A549 (cell line): ENCODE data around the gene HECTD4. TPM values are rescaled to one million over a fixed set of nuclear protein-coding genes. Genes with fewer than 3 reads are reported as not detected.
"Not testable (repeated sequence)": the region's sequence is repeated elsewhere in the genome, so short reads cannot be mapped to it uniquely, and the experiment has no call there.

ENCODE experiments used
- ATAC-seq, 2 experiments: fragments of 200-7000 bp in 1 of 2; fragments of >200 bp in 1 of 2; cut with Nextera tagmentation in 1 of 2; cut with Tn5 transposase in 1 of 2; 3 replicates each; pipeline versions ENCODE4 v1.8.0 to v1.9.1; 2018 to 2020; ENCODE audit warnings: mild to moderate bottlenecking in 1 of 2, moderate library complexity in 1 of 2
- CTCF ChIA-PET: fragments of 300-600 bp; sonication (Branson Sonifier 250); formaldehyde crosslinking; extraction: SDS; loops from one replicate; lab custom pipeline; 2021; ENCODE audit warnings: antibody characterized with exemption, inconsistent platforms; lab: Yijun Ruan, JAX
- POLR2A ChIA-PET: fragments of 350-600 bp; formaldehyde crosslinking; extraction: SDS; loops from one replicate; lab custom pipeline; 2021; ENCODE audit warnings: antibody characterized with exemption, inconsistent platforms; lab: Yijun Ruan, JAX
- DNase-seq, 2 experiments: peaks; one replicate each; pipeline versions ENCODE4 v3.0.0 to v3.0.0-alpha.2; 2011 to 2016; ENCODE audit warnings: low read depth in 1 of 2, low spot score in 1 of 2
- FAIRE-seq: peaks from 2 replicates; lab custom pipeline; 2011; peaks lifted over from hg19 to GRCh38; lab: Jason Lieb, UNC
- H3K27ac ChIP-seq, 2 experiments: fragments of >200 bp; sonication (Bioruptor Twin); formaldehyde crosslinking; 3 replicates each; pipeline ENCODE4 v1.5.1; 2016 to 2017
- H3K4me1 ChIP-seq: fragments of >200 bp; sonication (Bioruptor Twin); formaldehyde crosslinking; 3 replicates; pipeline ENCODE4 v1.6.1; 2016
- H3K4me2 ChIP-seq: fragments of >200 bp; sonication (Bioruptor Twin); formaldehyde crosslinking; 3 replicates; pipeline ENCODE4 v1.6.1; 2016
- H3K4me3 ChIP-seq: fragments of >200 bp; sonication (Bioruptor Twin); formaldehyde crosslinking; 3 replicates; pipeline ENCODE4 v1.5.1; 2016
- H3K9me3 ChIP-seq: fragments of >200 bp; sonication (Bioruptor Twin); formaldehyde crosslinking; 3 replicates; pipeline ENCODE4 v1.6.1; 2016
- E2F6 ChIP-seq: IDR thresholded peaks from 2 replicates; pipeline ENCODE4 v1.6.1; 2012; ENCODE audit warnings: low read depth, borderline replicate concordance
- HOXB5 ChIP-seq: fragments of 250-450 bp; sonication (Bioruptor Pico); IDR thresholded peaks from 2 replicates; pipeline ENCODE4 v1.5.0; 2020; ENCODE audit warnings: mild to moderate bottlenecking, moderate library complexity
- JUNB ChIP-seq: fragments of >200 bp; sonication (Bioruptor Twin); formaldehyde crosslinking; IDR thresholded peaks from 2 replicates; pipeline ENCODE4 v1.6.1; 2016
- MAFK ChIP-seq: fragments of 450-650 bp; IDR thresholded peaks from 2 replicates; pipeline ENCODE4 v1.6.1; 2014; ENCODE audit not compliant: partially characterized antibody
- MYC ChIP-seq: IDR thresholded peaks from 2 replicates; pipeline ENCODE4 v1.6.1; 2012; ENCODE audit warnings: mild to moderate bottlenecking, inconsistent platforms, low read length, improper control_type of control experiment, borderline replicate concordance
- NR3C1 ChIP-seq: fragments of >200 bp; sonication (Bioruptor Twin); formaldehyde crosslinking; IDR thresholded peaks from 3 replicates; pipeline ENCODE4 v1.6.1; 2017
- PHF8 ChIP-seq: fragments of 200-600 bp; sonication (generic); IDR thresholded peaks from 2 replicates; pipeline ENCODE4 v1.6.1; 2016; ENCODE audit warnings: low read depth, mild to moderate bottlenecking, antibody characterized with exemption, moderate library complexity, borderline replicate concordance
- TFCP2L1 ChIP-seq: fragments of 250-450 bp; sonication (Bioruptor Pico); IDR thresholded peaks from 2 replicates; pipeline ENCODE4 v1.5.0; 2021; ENCODE audit warnings: mild to moderate bottlenecking
- TP53 ChIP-seq: fragments of 250-450 bp; sonication (Bioruptor Pico); IDR thresholded peaks from 2 replicates; pipeline ENCODE4 v1.5.0; 2021; ENCODE audit warnings: mild to moderate bottlenecking, moderate library complexity
- ZC3H11A ChIP-seq: fragments of 450-650 bp; IDR thresholded peaks from 2 replicates; pipeline ENCODE4 v1.6.1; 2014; ENCODE audit warnings: antibody characterized with exemption, mild to moderate bottlenecking
- WGBS: methylation state at CpG from one replicate; pipeline ENCODE4 v1.1.6; 2017; ENCODE audit errors: missing lambda C conversion rate; 5-methylcytosine and 5-hydroxymethylcytosine counted together
- polyA plus RNA-seq, 4 experiments: library from polyadenylated mRNA; depleted of rRNA in 3 of 4; stranded (reverse); fragments of >200 nt; fragmentation: RNase III in 1 of 4; extraction: RNeasy Plus Mini Kit Qiagen cat#74134 plus additional on column Dnase treatment in 1 of 4; gene quantifications; 2 replicates in 3 of 4; 3 replicates in 1 of 4; pipeline ENCODE4 v1.2.3, GENCODE V29; 2011 to 2017
- TF ChIP-seq, protein P1 (sequence below): fragments of >200 bp; sonication (Bioruptor Twin); formaldehyde crosslinking; IDR thresholded peaks from 3 replicates; pipeline ENCODE4 v1.5.1; 2016
- TF ChIP-seq, protein P2 (sequence below): fragments of 200-600 bp; sonication (generic); IDR thresholded peaks from 2 replicates; pipeline ENCODE4 v1.6.1; 2016; ENCODE audit warnings: antibody characterized with exemption, mild to moderate bottlenecking, moderate library complexity
- TF ChIP-seq, protein P3 (sequence below): fragments of 250-450 bp; sonication (Bioruptor Pico); IDR thresholded peaks from 2 replicates; pipeline ENCODE4 v1.5.0; 2021; ENCODE audit warnings: mild to moderate bottlenecking, moderate library complexity, borderline replicate concordance
- TF ChIP-seq, protein P4 (sequence below): IDR thresholded peaks from 2 replicates; pipeline ENCODE4 v1.6.1; 2012
- TF ChIP-seq, protein P5 (sequence below): fragments of 150-350 bp; IDR thresholded peaks from 2 replicates; pipeline ENCODE4 v1.6.1; 2014; ENCODE audit warnings: low read depth, mild to moderate bottlenecking, low read length
- TF ChIP-seq, protein P6 (sequence below): fragments of >200 bp; sonication (Bioruptor Twin); formaldehyde crosslinking; IDR thresholded peaks from 3 replicates; pipeline ENCODE4 v1.6.1; 2016

The HECTD4 gene
- polyA plus RNA-seq, 2 of the 4 experiments (the other 2 are of a cell fraction) = 9.9 to 14.7 TPM

DNA sequence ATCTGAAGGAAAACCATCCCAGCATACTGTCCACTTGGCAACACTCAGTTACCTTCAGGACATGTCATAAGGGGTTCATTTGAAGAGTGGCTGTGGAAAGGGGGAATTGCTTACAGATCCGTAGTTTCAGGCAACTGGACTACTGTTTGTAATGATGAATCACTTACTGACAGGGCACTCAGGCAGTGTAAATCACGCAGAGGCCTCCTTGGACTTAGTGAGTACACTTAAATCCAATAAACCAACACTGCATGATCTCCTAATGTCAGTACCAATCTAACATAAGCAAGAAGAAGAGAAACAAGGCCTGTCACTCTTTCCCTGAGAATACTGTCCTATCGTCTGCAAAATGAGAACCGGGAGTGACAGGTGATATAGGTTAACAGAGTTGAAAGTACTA lies 152.1 kb downstream of the HECTD4 start:
- no peak for DNase-seq
- Histone ChIP-seq H3K9me3 (no peaks in the 10 kb centered on the region), H3K4me1 (no peaks in the 10 kb centered on the region), H3K4me2 (no peak overlapping the region), H3K27ac (no peak overlapping the region), H3K4me3 (no peak overlapping the region)
- POLR2A ChIA-PET = no interaction called here
- no peak for FAIRE-seq
- 78% methylated on average over 4 of the region's 4 CpGs for WGBS
- CTCF ChIA-PET = interaction anchor here (0.5 to 1.1 kb wide), 3 partner anchors 24 to 94 kb away, joined by 3 to 4 read pairs (median 4); no protein-coding TSS in a partner anchor
- no peak for ATAC-seq
- TF ChIP-seq HOXB5 (no peak), E2F6 (no peak), MAFK (no peak), TFCP2L1 (CRISPR knock-in tag) (no peak), JUNB (no peak), ZC3H11A (no peak), TP53 (CRISPR knock-in tag) (no peak), MYC (no peak), PHF8 (no peak)
- TF ChIP-seq, protein P1, sequence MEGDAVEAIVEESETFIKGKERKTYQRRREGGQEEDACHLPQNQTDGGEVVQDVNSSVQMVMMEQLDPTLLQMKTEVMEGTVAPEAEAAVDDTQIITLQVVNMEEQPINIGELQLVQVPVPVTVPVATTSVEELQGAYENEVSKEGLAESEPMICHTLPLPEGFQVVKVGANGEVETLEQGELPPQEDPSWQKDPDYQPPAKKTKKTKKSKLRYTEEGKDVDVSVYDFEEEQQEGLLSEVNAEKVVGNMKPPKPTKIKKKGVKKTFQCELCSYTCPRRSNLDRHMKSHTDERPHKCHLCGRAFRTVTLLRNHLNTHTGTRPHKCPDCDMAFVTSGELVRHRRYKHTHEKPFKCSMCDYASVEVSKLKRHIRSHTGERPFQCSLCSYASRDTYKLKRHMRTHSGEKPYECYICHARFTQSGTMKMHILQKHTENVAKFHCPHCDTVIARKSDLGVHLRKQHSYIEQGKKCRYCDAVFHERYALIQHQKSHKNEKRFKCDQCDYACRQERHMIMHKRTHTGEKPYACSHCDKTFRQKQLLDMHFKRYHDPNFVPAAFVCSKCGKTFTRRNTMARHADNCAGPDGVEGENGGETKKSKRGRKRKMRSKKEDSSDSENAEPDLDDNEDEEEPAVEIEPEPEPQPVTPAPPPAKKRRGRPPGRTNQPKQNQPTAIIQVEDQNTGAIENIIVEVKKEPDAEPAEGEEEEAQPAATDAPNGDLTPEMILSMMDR = no peak
- TF ChIP-seq, protein P2, sequence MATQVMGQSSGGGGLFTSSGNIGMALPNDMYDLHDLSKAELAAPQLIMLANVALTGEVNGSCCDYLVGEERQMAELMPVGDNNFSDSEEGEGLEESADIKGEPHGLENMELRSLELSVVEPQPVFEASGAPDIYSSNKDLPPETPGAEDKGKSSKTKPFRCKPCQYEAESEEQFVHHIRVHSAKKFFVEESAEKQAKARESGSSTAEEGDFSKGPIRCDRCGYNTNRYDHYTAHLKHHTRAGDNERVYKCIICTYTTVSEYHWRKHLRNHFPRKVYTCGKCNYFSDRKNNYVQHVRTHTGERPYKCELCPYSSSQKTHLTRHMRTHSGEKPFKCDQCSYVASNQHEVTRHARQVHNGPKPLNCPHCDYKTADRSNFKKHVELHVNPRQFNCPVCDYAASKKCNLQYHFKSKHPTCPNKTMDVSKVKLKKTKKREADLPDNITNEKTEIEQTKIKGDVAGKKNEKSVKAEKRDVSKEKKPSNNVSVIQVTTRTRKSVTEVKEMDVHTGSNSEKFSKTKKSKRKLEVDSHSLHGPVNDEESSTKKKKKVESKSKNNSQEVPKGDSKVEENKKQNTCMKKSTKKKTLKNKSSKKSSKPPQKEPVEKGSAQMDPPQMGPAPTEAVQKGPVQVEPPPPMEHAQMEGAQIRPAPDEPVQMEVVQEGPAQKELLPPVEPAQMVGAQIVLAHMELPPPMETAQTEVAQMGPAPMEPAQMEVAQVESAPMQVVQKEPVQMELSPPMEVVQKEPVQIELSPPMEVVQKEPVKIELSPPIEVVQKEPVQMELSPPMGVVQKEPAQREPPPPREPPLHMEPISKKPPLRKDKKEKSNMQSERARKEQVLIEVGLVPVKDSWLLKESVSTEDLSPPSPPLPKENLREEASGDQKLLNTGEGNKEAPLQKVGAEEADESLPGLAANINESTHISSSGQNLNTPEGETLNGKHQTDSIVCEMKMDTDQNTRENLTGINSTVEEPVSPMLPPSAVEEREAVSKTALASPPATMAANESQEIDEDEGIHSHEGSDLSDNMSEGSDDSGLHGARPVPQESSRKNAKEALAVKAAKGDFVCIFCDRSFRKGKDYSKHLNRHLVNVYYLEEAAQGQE = no peak
- TF ChIP-seq, protein P3, sequence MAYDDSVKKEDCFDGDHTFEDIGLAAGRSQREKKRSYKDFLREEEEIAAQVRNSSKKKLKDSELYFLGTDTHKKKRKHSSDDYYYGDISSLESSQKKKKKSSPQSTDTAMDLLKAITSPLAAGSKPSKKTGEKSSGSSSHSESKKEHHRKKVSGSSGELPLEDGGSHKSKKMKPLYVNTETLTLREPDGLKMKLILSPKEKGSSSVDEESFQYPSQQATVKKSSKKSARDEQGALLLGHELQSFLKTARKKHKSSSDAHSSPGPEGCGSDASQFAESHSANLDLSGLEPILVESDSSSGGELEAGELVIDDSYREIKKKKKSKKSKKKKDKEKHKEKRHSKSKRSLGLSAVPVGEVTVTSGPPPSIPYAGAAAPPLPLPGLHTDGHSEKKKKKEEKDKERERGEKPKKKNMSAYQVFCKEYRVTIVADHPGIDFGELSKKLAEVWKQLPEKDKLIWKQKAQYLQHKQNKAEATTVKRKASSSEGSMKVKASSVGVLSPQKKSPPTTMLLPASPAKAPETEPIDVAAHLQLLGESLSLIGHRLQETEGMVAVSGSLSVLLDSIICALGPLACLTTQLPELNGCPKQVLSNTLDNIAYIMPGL (CRISPR knock-in tag) = no peak
- TF ChIP-seq, protein P4, sequence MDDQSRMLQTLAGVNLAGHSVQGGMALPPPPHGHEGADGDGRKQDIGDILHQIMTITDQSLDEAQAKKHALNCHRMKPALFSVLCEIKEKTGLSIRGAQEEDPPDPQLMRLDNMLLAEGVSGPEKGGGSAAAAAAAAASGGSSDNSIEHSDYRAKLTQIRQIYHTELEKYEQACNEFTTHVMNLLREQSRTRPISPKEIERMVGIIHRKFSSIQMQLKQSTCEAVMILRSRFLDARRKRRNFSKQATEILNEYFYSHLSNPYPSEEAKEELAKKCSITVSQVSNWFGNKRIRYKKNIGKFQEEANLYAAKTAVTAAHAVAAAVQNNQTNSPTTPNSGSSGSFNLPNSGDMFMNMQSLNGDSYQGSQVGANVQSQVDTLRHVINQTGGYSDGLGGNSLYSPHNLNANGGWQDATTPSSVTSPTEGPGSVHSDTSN = no peak
- TF ChIP-seq, protein P5, sequence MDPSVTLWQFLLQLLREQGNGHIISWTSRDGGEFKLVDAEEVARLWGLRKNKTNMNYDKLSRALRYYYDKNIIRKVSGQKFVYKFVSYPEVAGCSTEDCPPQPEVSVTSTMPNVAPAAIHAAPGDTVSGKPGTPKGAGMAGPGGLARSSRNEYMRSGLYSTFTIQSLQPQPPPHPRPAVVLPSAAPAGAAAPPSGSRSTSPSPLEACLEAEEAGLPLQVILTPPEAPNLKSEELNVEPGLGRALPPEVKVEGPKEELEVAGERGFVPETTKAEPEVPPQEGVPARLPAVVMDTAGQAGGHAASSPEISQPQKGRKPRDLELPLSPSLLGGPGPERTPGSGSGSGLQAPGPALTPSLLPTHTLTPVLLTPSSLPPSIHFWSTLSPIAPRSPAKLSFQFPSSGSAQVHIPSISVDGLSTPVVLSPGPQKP = no peak

DNA sequence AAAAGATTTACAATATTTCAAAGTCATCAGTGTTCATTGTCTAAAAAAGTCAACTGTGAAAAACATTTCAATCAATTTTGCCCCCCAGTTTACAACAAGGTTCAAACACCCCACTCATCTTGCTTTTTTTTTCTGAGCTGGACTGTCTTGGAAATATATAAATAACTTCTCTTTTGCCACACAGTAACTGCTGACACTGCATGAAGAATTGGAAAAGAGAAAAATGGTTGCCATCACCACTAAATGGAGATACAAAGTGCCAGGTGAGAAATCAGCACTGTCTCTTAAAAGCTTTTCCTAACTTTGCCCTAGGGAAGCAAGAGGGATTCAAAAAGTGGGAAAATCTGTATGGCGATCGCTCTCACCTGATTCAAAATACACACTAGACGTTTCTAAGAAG lies 155.5 kb downstream of the HECTD4 start:
- DNase-seq (no peak), ATAC-seq (no peak), FAIRE-seq (no peak)
- Histone ChIP-seq H3K9me3 (no peaks in the 10 kb centered on the region), H3K4me1 (no peaks in the 10 kb centered on the region), H3K27ac (no peak overlapping the region), H3K4me2 (no peak overlapping the region), H3K4me3 (no peak overlapping the region)
- POLR2A ChIA-PET = no interaction called here
- WGBS = 93% methylated on average over 3 of the region's 3 CpGs
- TF ChIP-seq, protein P6, sequence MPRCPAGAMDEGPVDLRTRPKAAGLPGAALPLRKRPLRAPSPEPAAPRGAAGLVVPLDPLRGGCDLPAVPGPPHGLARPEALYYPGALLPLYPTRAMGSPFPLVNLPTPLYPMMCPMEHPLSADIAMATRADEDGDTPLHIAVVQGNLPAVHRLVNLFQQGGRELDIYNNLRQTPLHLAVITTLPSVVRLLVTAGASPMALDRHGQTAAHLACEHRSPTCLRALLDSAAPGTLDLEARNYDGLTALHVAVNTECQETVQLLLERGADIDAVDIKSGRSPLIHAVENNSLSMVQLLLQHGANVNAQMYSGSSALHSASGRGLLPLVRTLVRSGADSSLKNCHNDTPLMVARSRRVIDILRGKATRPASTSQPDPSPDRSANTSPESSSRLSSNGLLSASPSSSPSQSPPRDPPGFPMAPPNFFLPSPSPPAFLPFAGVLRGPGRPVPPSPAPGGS = no peak
- TF ChIP-seq NR3C1 (no peak), MAFK (peak; percentile 68)
- CTCF ChIA-PET = no interaction called here

- H3K4me1 ChIP-seq, DNase-seq, FAIRE-seq, POLR2A ChIA-PET, H3K4me2 ChIP-seq, ATAC-seq, CTCF ChIA-PET, H3K9me3 ChIP-seq, H3K27ac ChIP-seq, H3K4me3 ChIP-seq: not testable (repeated sequence)
- 87% methylated on average over 7 of the region's 7 CpGs for WGBS
These were observed 161.6 kb downstream of the HECTD4 start for GRCh38 chr12:112220628-112221027.
